Activated T-cell treated with anti-CD3 and anti-CD28 coated beads for 1 hour (primary cell): Measurements from ENCODE around the gene CD300LD.
"Not testable (repeated sequence)": the region's sequence is repeated elsewhere in the genome, so short reads cannot be mapped to it uniquely, and the experiment has no call there.

Experiments used
- DNase-seq: peaks from one replicate; pipeline ENCODE4 v3.0.0-alpha.2; 2020; ENCODE audit warnings: low read depth

CD300LD gene

GRCh38 chr17:74606050-74606449 lies 14.0 kb upstream of the CD300LD start:
- DNase-seq = no peak

DNA sequence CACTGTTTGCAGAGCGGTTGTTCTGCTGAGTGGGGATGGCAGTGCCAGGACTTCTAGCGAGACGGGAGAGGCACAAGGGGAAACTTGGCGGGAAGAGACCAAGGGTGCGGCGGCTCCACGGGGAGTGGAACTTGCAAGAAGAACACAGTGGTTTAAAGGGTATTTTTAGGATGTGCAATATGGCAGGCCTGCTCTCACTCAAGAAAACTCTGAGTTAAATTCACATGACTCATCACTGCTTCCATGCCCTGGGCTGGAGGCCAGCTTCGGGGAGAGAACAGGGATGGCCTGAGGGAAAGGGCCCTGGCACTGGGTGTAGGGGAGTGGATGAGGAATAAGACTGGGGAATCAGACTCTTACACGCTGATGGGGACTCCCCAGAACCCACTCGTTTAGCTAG lies 13.3 kb upstream of the CD300LD start:
- DNase-seq = no peak

GRCh38 chr17:74604761-74605160 lies 12.7 kb upstream of the CD300LD start:
- DNase-seq = no peak

DNA sequence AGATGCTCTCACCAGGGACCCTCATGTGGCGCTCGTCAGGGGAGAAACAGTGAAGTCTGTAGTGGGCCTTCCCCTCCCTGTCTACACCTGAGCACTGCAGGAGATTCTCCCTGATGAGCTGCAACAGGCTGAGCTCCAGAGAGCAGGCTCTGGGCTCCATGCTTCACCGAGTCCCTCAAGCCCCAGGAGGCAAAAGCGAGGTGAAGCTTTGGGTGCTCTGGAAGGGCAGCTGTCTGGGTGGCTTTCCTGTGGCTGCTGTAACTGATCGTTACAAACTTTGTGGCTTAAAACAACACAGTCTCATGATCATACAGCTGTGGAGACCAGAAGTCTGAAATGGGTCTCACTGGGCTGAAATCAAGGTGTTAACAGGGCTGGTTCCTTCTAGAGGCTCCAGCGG lies 12.1 kb upstream of the CD300LD start:
- DNase-seq = no peak

- DNase-seq = no peak
Measured at GRCh38 chr17:74603746-74604145, 11.7 kb upstream of the CD300LD start.

GRCh38 chr17:74603037-74603635 lies 11.1 kb upstream of the CD300LD start:
- no peak for DNase-seq

DNA sequence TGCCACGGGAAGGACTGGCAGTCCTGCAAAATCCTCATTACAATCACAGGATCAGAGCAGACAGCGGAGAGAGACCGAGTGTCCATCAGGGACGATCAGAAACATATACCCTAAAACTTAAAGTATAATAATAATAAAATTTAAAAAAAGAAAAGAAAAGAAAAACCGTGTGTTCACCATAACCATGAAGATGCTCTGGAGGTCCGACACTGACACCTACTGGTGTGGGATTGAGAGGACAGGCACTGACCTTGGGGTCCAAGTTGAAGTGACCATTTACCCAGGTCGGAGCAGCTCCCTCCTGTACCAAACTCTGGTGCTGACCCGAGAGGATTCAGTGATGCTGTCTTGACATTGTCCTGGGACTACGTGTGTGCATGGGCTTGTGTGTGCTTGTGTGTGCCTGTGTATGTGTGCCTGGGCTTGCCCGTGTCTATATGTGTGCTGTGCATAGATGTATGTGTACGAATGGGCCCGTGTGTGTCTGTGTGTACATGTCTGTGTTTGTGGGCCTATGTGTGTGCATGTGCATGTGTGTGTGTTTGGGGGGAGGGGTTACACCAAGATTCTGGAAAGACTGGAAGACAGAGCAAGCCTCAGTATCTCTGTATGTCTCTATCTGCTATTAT lies 10.0 kb upstream of the CD300LD start:
- DNase-seq = no peak

GRCh38 chr17:74599448-74599939 lies 7.4 kb upstream of the CD300LD start:
- no peak for DNase-seq

DNA sequence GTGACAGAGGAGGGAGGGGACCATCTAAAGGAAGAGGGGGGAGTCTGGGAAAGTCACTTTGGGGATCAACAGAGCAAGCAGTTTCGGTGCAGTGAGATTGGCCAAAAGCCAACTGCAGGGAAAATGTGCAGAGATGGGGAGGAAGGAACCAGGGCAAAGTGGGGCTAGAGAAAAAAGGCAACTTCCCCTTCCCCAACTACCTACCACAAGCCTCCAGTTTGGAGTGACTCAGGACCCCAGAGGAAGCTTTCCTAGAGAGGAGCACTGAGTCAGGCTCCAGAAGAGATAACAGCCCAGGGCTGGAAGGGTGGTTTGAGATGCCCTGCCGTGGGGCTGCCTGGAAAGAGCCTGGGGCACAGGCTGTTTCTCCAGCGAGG lies 6.9 kb upstream of the CD300LD start:
- no peak for DNase-seq

DNA sequence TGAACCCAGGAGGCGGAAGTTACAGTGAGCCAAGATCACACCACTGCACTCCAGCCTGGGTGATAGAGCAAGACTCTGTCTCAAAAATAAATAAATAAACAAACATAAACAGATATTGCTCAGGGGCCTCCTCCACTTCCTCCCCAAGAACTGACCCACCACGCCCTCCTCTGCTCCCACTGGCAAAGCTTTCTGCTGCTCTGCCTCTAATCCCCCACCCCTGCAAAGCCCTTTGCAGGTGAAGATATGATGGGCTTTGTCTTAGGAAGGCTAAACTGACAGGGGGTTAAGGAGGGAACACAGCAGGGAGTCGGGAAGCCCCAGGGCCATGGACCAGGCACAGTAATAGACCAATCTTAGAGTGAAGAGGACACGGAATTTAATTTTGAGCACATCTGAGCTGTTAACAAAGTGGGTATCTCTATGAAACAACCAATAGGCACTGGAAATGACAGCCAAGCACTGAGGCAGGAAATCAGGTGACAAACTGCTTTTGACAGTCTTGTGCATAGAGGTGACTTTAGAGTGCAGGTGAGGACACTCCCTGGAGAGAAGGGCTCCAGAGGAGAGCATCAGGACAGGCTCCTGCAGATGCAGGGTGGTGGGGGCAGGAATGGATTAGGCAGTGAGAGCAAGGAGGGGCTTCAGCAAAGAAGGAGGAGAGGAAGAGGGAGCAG lies 6.4 kb upstream of the CD300LD start:
- no peak for DNase-seq

- no peak for DNase-seq
Measured at GRCh38 chr17:74597069-74597790, 5.1 kb upstream of the CD300LD start.

- DNase-seq = no peak
Measured at GRCh38 chr17:74595037-74595750, 3.1 kb upstream of the CD300LD start.

GRCh38 chr17:74591503-74591902 lies 580 bp downstream of the CD300LD start:
- no peak for DNase-seq

- DNase-seq = no peak
Measured at GRCh38 chr17:74585711-74586110, 6.4 kb downstream of the CD300LD start.

DNA sequence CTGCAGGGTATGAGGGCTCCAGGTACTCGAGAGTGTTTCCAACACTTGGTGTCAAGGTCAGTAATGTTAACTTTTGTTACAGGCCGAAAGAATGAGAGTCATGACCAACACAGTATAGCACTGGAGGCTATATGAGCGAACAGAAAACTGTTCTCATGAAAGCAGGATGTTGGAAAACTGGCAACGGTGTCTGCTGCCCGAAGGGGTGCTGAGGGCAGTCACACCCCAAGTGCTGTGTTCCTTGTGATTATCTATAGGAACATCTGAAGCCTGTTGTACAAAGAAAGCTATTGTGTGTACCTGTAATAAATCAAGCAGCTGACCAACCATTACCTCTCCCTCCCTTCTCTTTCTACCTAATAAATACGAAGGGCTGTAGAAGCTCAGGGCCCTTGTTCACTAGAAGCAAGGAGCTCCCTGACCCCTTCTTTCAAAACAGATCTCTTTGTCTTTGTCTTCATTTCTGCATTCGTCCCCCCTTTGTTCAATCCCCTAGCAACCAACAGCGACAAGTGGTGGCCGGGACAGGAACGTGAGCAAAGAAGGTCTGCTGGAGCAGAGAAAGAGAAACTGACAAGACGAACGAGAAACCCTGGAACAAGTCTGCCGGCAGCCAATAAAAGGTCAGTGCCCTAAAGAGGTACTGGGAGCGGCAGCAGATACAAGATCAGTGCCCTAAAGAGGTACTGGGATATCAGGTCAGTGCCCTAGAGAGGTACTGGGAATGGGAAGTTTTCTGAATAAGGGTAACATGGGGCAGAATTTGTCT lies 7.6 kb downstream of the CD300LD start:
- DNase-seq = no peak

DNA sequence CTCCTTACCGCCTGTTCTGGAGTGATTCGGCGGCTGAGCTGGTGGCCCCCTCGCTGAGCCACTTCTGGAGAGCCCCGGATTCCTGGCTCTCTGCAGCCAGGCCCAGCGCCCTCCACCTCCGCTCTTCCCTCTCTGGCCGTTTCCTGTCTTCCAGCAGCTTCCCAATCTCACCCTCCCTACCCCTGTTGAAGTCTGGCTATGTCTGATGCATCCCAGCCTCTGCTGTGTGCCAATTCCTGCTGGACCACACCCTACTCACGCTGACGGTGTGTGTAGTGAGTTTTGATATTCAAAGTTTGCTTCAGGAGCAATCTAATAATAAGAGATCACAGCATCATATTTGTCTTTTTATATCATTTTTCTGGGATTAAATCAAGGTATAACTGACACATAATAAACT lies 9.4 kb downstream of the CD300LD start:
- DNase-seq = no peak

- no peak for DNase-seq
Measured at GRCh38 chr17:74579900-74580299, 12.2 kb downstream of the CD300LD start.

GRCh38 chr17:74578979-74579378 lies 13.1 kb downstream of the CD300LD start:
- DNase-seq = no peak

DNA sequence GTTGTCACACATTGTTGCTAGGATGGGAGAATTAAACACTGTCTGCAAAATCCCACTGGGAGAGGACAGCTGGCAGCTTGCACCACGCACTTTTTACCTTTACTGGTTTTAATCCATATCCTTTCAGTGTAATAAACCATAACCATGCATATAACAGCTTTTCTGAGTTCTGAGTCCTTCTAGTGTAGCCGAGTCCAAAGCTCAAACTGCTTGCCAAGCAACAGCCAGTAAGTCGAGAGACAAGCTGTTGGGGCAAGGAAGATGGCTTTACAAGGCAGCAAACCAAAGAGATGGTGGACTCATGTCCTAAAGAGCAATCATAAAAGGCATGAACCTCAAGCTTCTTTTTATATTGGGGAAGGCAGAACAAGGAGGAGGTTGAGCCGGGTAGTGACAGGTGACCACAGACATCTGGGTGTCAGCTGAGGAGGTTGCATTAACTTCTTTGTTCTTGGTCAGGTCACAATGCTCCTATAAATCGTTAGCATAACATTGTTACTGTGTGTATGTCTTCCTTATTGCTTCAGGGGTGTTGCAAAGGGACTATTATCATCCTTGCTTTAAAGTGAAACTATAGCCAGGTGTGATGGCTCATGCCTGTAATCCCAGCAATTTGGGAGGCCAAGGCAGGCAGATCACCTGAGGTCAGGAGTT lies 17.5 kb downstream of the CD300LD start:
- DNase-seq = no peak

- not testable (repeated sequence) for DNase-seq
Measured at GRCh38 chr17:74573635-74574034, 18.4 kb downstream of the CD300LD start.

DNA sequence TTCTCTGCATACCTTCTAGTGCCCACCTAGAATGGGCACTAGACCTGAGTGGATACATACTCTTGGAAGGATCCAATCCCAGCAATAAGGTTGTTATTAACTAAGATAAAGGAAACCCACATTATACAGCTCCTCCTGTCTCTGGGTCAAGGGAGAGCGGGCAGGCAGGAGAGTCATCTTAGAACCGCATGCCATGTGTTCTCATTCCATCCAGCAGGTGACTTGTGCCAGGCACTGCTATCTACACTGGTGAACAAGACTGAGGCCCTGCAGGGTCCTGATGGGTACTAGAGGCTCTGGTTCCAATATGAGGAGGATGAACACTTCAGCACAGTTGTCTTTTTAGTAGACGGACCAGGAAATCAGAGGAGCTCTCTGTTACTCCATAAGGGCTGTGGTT lies 18.9 kb downstream of the CD300LD start:
- DNase-seq = no peak
